HG02981 (cell line): ENCODE measurements around the gene GRHL1.

Experiments used
- ATAC-seq: cut with Tn5 transposase; IDR thresholded peaks from one replicate; pipeline ENCODE4 v1.9.1; 2021; ENCODE audit warnings: mild to moderate bottlenecking, moderate library complexity; ENCODE audit not compliant: unreplicated experiment

The GRHL1 gene

GRCh38 chr2:9971890-9972289 lies 20.4 kb downstream of the GRHL1 start:
- no peak for ATAC-seq

DNA sequence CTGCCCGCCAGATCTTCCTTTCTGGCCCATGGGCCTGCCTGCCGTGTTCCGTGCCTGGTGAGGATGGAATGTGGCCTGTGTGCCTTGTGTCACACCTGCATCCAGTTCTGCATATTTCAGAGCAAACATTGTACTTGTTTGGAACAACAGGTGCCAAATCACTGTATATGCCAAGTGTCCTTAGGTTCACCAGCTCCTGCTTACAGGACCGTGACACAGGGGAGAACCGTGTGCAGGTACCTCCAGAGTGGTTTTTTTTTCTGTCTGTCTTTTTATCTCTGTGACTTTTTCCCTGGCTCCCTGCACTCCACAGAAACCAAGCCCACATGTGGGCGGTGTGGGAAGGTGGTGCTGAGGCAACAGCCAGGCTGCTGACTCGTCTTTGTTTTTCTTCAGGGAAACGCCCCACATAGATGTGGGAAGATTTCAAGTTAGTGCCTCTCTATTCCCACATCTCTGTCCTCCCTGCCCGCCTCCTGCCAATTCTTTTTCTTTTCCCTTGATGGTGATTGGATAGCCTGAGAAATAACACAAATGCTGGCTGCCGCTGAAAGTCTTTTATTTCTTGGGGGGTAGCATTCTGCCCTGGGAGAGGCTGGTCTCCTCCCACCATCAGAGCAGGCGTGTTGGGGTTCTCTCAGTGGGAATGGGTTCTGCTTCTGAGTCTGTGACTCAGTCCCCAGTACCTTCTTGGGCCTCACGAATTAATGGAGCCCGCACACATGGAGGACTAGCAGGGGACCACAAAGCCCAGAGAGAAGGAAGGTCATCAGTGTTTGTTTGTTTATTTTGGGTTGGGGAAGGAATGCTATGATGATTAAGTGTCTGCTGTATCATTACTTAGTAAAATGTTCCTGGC lies 21.4 kb downstream of the GRHL1 start:
- ATAC-seq, result no peak

GRCh38 chr2:9973690-9974089 lies 22.2 kb downstream of the GRHL1 start:
- ATAC-seq, result no peak

GRCh38 chr2:9974343-9974742 lies 22.9 kb downstream of the GRHL1 start:
- no peak for ATAC-seq

DNA sequence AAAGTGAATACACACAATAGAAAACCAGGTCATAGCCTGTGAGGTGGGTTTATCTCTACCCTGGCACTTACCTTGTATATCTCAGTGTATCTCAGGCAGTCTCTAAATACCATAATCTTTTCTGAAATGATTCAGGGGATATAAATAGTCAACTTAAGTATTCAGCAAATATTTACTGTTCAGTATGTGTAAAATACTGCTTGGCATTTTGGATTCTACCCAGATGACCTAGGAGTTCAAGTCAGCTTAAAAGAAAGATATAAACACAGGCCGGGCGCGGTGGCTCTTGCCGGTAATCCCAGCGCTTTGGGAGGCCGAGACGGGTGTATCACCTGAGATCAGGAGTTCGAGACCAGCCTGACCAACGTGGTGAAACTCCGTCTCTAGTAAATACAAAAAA lies 23.8 kb downstream of the GRHL1 start:
- no peak for ATAC-seq

DNA sequence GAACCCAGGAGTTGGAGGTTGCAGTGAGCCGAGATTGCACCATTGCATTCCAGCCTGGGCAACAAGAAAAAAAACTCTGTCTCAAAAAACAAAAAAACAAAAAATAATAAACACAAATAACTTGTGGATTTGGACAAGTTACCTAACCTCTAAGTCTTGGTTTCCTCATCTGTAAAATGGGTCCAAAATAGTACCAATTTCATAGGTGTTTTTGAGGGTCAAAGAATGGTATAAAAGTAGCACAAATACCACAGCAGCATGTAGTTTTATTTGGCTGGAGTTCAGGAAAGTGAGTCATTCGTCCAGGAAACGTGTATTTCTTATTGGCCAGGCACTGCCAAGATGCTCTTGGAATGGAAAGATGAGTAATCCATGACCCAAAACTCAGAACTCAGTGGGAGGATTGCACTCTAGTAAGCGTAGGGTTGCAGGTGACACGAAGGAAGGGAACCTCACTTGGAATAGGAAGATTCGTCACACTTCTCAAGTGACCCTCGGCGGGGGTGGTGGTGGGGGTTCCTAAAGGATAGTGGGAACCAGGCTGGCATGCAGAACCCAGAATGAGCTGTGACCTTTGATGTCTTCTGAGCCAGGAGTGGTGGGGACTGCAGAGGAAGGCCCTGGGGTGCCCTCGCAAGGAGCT lies 24.4 kb downstream of the GRHL1 start:
- no peak for ATAC-seq

GRCh38 chr2:9979977-9980376 lies 28.5 kb downstream of the GRHL1 start:
- ATAC-seq, result no peak

DNA sequence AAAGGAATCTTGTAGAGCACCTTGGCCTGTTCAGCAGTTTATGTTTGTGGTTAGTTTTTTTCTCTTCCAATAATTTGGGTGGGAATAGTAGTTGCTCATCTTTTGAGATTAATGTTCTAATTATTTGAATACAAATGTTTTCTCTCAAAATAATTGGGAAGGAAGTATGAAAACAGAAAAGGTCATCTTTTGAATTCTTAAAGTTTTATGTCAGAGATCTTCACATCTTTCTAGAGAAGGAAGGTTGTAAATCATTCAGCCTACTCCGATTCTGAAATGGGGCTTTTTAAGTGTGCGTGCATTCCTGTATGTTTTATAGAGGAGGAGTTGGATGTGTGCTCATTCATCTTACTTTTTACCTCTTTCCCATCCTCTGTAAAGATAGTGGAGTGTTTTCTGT lies 29.0 kb downstream of the GRHL1 start:
- ATAC-seq, result no peak

- ATAC-seq, result no peak
These were observed 30.2 kb downstream of the GRHL1 start for GRCh38 chr2:9981655-9982054.

DNA sequence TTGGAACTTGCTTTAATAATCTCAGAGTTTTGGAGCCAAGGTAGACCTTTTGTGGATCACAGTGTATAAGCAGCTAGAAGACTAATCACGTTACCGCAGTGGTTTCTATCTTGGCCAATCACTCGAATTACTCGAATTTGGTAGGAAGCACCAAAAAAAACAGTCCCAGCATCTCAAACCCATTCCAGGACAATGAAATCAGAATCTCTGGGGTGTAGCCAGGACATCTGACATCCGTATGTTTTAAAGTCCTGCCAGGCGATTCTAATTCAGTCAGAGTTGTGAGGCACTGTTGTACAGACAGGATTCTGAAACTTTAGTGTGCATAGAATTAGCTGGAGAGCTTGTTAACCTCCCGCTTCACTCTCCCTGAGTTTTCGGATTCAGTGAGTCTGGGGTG lies 30.8 kb downstream of the GRHL1 start:
- ATAC-seq, result no peak

GRCh38 chr2:9982891-9983290 lies 31.4 kb downstream of the GRHL1 start:
- no peak for ATAC-seq

DNA sequence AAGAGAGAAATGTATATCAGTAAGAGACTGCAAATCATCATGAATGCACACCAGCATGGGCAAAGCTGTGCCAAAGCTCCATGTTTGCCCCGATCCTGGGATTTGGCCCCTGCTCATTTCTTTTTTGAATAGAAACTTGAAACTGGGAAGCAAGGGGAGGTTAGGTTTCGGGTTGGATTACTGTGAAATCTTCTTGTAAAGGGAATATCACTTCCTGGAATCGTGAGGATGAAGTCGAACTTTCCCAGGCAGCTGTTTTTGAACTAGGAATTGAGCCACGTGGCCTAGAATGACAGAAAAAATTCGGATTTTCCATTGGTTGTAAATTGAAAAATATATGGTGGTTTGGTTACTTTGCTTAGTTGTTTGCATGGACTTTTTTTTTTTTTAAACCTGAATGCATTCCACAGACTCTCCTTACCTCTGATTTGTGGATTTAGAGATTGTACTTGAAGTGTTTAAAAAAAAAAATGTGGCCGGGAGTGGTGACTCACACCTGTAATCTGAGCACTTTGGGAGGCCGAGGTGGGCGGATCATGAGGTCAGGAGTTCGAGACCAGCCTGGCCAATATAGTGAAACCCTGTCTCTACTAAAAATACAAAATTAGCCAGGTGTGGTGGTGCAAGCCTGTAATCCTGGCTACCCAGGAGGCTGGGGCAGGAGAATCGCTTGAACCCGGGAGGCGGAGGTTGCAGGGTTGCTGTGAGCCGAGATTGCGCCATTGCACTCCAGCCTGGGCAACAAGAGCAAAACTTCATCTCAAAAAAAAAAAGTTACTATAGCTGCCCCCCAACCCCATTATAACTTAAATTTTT lies 32.1 kb downstream of the GRHL1 start:
- no peak for ATAC-seq

- no peak for ATAC-seq
These were observed 32.8 kb downstream of the GRHL1 start for GRCh38 chr2:9984217-9984739.

GRCh38 chr2:9984871-9985480 lies 33.5 kb downstream of the GRHL1 start:
- no peak for ATAC-seq

- no peak for ATAC-seq
These were observed 34.2 kb downstream of the GRHL1 start for GRCh38 chr2:9985531-9986328.

- ATAC-seq, result no peak
These were observed 36.8 kb downstream of the GRHL1 start for GRCh38 chr2:9988320-9988719.

DNA sequence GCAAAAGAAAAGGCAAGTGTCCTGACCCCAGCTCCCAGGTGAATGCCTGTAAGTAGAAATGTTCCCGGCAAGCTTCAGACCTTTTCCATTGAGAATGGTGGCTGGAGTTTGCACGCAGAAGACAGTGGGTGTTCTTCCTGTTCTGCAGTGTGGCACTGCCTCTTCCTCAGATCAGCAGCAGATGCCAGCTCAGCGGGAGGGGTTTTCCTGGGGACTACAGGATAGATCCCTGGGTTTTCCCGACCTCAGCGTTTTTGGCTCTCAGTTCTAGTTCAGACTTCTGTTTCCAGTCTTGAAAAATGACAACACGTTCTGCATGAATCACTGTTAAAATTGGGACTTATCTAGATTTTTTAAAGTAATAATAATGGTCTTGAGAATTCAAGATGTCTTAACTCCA lies 39.2 kb downstream of the GRHL1 start:
- no peak for ATAC-seq

DNA sequence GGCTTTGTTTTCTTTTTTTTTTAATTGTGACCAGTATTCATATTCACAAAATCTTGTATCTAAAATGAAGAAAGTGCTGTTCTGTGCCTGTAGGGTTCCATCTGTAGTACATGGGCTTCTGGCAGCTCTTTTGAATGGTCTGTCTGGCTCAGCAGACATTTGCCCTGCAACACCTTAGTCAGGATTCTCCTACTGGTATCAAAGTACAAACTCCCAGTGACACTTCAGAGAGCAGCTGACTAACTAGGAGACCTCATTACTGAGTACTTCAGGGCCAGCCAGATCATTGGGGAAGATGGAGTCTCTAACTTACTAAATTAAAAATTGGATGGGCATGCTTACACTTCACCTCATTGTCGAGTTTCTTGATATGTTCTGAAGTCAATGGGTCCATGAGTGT lies 39.7 kb downstream of the GRHL1 start:
- no peak for ATAC-seq

GRCh38 chr2:9991829-9992273 lies 40.4 kb downstream of the GRHL1 start:
- ATAC-seq, result no peak
